ENCODE data around the gene COL8A1. TPM values are rescaled to one million over a fixed set of nuclear protein-coding genes. Genes with fewer than 3 reads are reported as not detected.

COL8A1 gene
- total and polyA plus RNA-seq, 8 donors: 0.96 to 283 (median 2.6) TPM

DNA sequence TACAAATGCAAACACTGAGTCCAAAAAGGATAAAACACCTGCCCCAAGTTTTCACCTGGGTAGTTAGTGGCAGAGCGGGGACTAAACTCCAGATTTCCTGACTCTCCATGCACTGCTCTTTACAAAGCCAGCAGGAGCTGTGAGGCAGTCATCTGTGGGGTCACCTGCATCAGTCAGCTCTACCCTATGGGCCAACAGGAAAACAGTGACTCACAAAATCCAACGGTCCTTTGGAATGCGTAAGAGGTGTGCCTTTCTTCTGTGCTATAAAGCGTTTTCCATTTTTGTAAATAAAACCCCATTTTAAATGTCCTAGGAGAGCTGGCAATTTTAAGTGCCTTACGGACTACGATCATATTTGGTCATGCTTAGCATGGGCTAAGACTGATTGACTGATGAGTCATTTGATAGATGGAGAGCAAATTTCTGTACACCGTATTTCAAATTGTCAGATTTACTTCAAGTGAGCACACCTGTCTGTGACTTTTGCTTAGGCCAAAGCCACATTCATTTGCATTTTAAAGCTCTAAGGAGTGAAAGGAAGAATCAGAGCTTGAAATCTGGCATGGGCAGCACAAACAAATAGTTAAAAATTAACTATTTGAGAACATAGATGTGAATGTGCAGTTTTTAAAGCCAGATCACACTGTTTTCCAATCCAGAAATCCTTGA lies 4.4 kb upstream of the COL8A1 start:
- H3K27ac ChIP-seq: no peak overlapping the region
- no peaks in the 10 kb centered on the region for H3K9me3 ChIP-seq
- H3K4me1 ChIP-seq: no peaks in the 10 kb centered on the region
- no peak for TF ChIP-seq CTCF (IDR thresholded peaks at IDR 0.05)
- ATAC-seq (no peak), DNase-seq (no peak)
- intact Hi-C loops (cut with DNase I): no loop called here
- peaks cover 0 to 39% of the 10 kb centered on the region in 2 donors for H3K27me3 ChIP-seq
- H3K36me3 ChIP-seq: no peaks in the 10 kb centered on the region
- no peak overlapping the region for H3K4me3 ChIP-seq

DNA sequence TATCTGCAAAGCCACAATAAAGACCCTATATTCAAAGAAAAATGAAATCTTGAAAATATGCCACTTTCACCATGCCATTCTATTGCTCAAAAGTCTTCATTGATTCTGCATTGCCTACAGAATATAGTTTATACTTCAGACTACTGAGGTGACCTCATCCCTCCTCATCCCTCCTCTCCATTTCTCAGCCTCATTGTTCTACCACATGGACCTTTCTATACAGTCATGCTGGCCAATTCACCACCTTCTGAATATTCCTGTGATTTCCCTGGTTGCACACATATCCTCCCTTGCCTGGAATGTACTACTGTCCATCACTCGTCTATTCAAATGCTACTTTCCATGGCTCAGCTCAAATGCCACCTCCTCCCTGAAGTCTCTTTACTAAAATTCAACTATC lies 3.5 kb upstream of the COL8A1 start:
- no peak for ATAC-seq
- Histone ChIP-seq H3K9me3 (no peaks in the 10 kb centered on the region), H3K27ac (no peak overlapping the region), H3K27me3 (peaks cover 0 to 45% of the 10 kb centered on the region in 2 donors), H3K36me3 (no peaks in the 10 kb centered on the region), H3K4me3 (no peak overlapping the region), H3K4me1 (no peaks in the 10 kb centered on the region)
- TF ChIP-seq CTCF (IDR thresholded peaks at IDR 0.05): no peak
- intact Hi-C loops (cut with DNase I): no loop called here
- DNase-seq: no peak

DNA sequence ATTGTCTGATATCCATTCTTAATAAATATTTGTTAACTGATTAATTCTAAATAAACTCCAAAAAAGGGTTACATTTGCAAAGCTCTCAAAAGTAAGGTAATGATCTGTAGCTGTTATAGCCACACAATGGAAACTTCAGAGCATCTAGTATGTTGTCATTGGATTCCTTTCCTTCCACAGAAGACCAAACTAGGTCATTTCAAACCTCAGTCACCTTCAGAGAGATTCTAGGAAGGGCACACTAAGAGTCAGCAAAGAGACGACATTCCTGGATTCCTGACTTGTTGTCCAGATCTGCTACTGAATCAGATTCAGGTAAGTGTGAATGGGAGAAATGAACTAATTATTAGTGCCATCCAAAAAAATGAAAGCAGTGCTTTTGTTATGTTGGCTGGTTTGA lies 3.0 kb upstream of the COL8A1 start:
- intact Hi-C loops (cut with DNase I): no loop called here
- no peak overlapping the region for H3K27ac ChIP-seq
- H3K4me3 ChIP-seq: no peak overlapping the region
- no peaks in the 10 kb centered on the region for H3K4me1 ChIP-seq
- ATAC-seq (no peak), DNase-seq (no peak)
- no peaks in the 10 kb centered on the region for H3K36me3 ChIP-seq
- TF ChIP-seq CTCF (IDR thresholded peaks at IDR 0.05): no peak
- H3K9me3 ChIP-seq: no peaks in the 10 kb centered on the region
- H3K27me3 ChIP-seq: peaks cover 0 to 45% of the 10 kb centered on the region in 2 donors

DNA sequence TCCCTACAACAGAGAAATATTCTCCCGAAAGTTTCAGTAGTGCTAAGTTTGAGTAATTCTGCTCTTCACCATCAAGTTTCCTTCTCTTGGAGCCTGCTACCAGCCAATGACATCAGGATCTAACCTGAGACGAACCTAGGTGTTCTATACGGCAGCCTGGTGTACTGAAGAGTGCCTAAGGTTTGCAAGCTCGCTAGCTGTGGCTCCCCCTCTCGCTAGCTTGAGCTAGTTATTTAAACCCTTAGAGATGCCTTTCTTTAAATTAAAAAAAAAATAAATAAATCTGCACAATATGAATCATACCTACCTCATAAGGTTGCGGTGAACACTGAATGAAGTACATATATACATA lies 1.4 kb upstream of the COL8A1 start:
- peak; percentile 43 for ATAC-seq
- H3K4me1 ChIP-seq: no peaks in the 10 kb centered on the region
- no peaks in the 10 kb centered on the region for H3K9me3 ChIP-seq
- peak overlapping the region; percentile 40 to 47 for H3K4me3 ChIP-seq
- TF ChIP-seq CTCF (IDR thresholded peaks at IDR 0.05): no peak
- H3K27me3 ChIP-seq: peaks cover 0 to 45% of the 10 kb centered on the region in 2 donors
- H3K36me3 ChIP-seq: no peaks in the 10 kb centered on the region
- DNase-seq: no peak
- intact Hi-C loops (cut with DNase I): no loop called here
- H3K27ac ChIP-seq: peak overlapping the region; percentile 49 to 87

DNA sequence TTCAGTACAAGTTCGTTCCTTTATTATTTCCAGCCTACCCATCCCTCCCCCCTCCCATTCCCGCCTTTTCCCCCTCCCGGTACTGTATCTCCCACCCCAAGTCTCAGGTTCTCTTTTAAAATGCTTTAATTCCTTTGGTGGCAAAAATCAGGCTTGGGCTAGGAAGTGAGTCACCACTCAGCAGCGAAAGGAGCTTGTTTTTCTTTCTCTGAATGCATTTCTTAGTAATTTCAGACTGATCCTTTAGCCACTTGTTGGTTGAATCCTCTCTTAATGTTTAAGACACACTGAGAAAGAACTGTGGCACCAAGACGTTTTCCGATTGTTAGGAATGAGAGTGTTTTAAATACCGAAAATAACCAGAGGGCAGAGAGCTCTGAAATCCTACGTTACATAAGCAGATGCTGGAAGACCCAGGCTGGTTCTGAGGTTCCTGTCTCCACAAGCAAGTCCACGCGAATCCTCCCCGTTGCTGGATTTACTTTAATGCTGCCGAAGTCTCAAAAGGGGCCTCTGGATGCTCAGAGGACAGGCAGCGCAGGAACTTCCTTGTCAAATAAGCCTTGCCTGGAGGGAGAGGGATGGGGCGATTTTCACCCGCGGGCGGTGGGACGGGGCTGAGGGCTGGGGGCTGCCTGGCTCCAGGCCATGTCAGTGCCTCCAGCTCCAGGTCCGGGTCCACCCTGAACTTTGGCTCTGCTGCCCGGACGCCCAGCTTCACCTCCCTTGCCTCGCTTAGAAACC lies 854 bp upstream of the COL8A1 start:
- H3K4me3 ChIP-seq: peak overlapping the region; percentile 40 to 47
- no peaks in the 10 kb centered on the region for H3K9me3 ChIP-seq
- peaks cover 0 to 45% of the 10 kb centered on the region in 2 donors for H3K27me3 ChIP-seq
- ATAC-seq: peak; percentile 27
- no peak for DNase-seq
- H3K27ac ChIP-seq: peak overlapping the region; percentile 49 to 87
- no peaks in the 10 kb centered on the region for H3K36me3 ChIP-seq
- H3K4me1 ChIP-seq: no peaks in the 10 kb centered on the region
- intact Hi-C loops (cut with DNase I): no loop called here
- TF ChIP-seq CTCF (IDR thresholded peaks at IDR 0.05): no peak
